HAP-1 (cell line): Measurements from ENCODE around the gene TRIM51.

Source experiments
- DNase-seq, 2 experiments: peaks; one replicate each; pipeline ENCODE4 v3.0.0-alpha.2; 2016 to 2020; ENCODE audit warnings: low spot score in 2 of 2
- H3K27me3 ChIP-seq: fragments of 250-450 bp; sonication (Bioruptor Pico); 2 replicates; pipeline ENCODE4 v1.5.1; 2020; ENCODE audit warnings: low read depth, mild to moderate bottlenecking, moderate library complexity
- H3K36me3 ChIP-seq: fragments of 250-450 bp; sonication (Bioruptor Pico); replicated peaks from 2 replicates; pipeline ENCODE4 v1.5.1; 2020; ENCODE audit warnings: mild to moderate bottlenecking
- H3K4me1 ChIP-seq: fragments of 250-450 bp; sonication (Bioruptor Pico); 2 replicates; pipeline ENCODE4 v1.5.1; 2020; ENCODE audit warnings: mild to moderate bottlenecking
- H3K4me3 ChIP-seq: fragments of 250-450 bp; sonication (Bioruptor Pico); 2 replicates; pipeline ENCODE4 v1.5.1; 2020; ENCODE audit warnings: mild to moderate bottlenecking, moderate library complexity
- H3K9me3 ChIP-seq: fragments of 250-450 bp; sonication (Bioruptor Pico); 2 replicates; pipeline ENCODE4 v1.5.1; 2020; ENCODE audit warnings: mild to moderate bottlenecking, moderate library complexity
- in situ Hi-C: fragments of 300-500 bp; cut with MboI; formaldehyde crosslinking; loops from 3 replicates; pipeline ENCODE4 v1.14.3; 2020; ENCODE audit warnings: low sequenced_read_pairs, inconsistent platforms, mixed read lengths

TRIM51 gene

DNA sequence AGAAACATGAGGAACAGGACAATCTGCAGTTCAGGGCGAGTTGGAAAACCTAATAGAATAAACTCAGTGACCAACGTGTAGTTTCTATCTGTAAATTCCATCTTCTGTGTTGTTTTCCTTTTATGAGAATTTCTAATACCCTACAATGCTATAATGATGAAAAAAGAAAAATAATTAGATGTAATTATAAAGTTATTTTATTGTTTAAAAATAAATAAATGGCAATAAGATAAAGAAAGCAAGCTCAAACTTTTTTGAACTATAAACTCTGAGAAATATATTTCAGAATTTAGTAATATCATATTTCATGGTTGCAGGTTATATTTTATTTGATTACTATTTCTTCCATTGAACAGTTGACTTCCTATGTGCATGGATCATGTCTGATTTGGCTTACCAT lies 53.2 kb downstream of the TRIM51 start, which contains the start of gene OR5I1:
Gene OR5I1 (minus strand): TSS at position 101 of the 400 bp plus-strand sequence. CDS start 0 bp downstream, at position 101.
- in situ Hi-C loops, result no loop called here
- Histone ChIP-seq H3K4me3 (no peak within 1 kb of the TSS), H3K27me3 (no peaks in the 10 kb centered on the region), H3K4me1 (no peaks in the 10 kb centered on the region), H3K9me3 (no peaks in the 10 kb centered on the region), H3K36me3 (no peaks in the 10 kb centered on the region)
- DNase-seq, result no peak
